ENCODE measurements around the gene GRIN2C.

The GRIN2C gene

DNA sequence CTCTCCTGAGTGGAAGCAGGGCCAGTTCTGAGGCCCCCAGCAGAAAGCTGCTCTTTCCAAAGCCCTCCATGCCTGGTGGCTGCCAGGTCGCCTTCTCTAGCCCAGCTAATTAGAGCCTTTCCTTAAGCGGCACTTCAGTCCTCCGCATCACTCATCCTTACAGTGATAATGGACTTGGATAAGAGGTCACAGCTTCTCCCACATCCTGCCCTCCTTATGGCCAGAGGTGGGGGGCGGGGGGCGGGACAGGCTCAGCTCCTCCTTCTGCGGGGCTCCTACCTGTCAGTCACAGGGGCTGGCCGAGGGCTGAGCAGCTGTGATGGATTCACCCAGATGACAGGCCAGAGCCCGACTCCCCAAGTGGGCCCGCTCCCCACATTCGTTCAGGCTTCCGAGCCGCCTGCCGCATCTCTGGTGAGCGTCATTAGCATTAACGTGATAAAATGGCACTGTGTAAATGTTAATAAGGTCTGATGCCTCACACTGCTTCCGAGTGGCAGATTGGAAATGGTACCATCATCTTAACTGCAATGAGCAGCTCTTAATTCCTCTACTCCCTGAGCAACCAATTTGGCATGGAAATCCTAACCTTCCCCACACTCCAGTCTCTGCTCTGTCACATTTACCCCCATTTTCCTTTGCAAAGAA, 41.3 kb downstream of the GRIN2C start:
- DNase-seq: no peak

- DNase-seq: no peak
Observed at GRCh38 chr17:74816905-74817620, 42.6 kb downstream of the GRIN2C start.

- DNase-seq: no peak
Observed at GRCh38 chr17:74815550-74816370, 43.9 kb downstream of the GRIN2C start.

GRCh38 chr17:74815067-74815466, 44.6 kb downstream of the GRIN2C start:
- DNase-seq: no peak

GRCh38 chr17:74814453-74814852, 45.2 kb downstream of the GRIN2C start:
- DNase-seq: no peak

GRCh38 chr17:74812109-74813009, 47.3 kb downstream of the GRIN2C start:
- no peak for DNase-seq

GRCh38 chr17:74810699-74811485, 48.8 kb downstream of the GRIN2C start:
- DNase-seq: no peak

DNA sequence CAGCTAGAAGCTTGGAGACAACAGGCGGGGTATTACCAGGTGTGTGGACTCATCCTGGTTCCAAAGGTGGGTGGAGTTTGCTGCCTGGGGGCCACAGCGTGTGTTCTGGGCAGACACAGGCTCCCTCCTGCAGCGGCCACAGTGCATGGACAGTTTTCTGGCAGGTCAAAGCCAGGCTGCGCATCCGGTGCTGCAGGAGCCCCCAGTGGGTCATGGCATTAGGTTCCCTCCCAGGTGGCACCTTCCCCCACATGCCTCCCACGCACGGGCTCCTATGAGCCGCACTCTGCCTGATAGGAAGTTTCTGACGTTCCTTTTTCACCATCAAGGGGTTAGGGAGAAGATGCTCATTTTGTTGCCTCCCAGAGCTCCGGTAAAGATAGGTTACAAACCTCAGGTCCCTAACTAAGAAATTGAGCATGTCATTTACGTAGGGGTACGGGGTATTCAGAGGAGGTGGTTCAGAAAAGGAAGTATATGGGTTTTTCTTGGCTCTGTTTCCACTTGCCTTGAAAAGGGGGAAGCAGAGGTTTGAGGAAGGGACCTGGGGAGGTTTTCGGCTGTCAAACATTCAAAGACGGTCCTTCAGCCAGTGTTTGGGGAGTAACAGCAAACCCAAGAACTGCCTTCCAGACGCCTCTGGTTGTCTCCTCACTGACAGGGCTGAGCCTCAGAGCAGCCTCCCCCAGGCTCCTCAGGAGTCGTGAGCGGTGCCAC, 50.8 kb downstream of the GRIN2C start:
- no peak for DNase-seq

DNA sequence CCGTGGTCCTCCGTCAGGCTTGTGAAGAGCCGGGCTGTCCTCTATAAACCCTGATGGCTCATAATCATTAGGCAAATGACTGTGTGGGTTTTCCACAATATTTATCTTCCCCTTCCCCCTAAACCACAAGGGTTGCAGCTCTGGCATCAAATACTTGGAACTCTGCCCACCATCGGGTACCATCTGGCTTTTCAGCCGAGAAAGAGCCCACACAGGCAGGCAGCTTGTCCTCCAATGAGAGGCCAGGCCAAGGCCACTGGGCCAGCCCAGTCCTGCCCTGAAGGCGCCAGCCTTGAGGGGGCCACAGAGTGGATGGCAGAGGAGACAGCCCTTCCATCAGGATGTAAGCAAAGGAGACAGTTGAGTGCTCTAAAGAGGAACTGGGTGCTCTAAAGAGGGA, 51.8 kb downstream of the GRIN2C start:
- no peak for DNase-seq

GRCh38 chr17:74807441-74807840, 52.2 kb downstream of the GRIN2C start:
- no peak for DNase-seq

- DNase-seq: no peak
Observed at GRCh38 chr17:74806334-74806733, 53.4 kb downstream of the GRIN2C start.

DNA sequence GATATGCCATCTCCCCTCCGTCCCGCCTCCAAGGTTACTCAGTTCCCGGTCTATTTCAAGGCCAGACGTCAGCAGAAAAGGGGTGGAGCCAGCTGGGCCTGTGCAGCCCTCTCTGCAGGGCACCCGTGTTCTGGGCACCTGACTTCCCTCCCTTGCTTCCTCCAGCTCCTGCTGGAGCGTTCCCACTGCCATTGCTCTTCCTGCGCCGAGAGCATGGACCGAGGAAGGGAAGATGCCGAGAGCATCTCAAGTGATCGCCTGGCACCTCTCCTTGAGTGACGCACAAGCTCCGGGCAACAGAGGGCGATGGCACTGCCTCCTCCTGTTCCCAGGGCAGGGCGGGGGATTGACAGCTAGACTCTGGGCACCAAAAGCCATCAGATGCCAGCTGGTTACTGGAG, 54.1 kb downstream of the GRIN2C start:
- DNase-seq: no peak

DNA sequence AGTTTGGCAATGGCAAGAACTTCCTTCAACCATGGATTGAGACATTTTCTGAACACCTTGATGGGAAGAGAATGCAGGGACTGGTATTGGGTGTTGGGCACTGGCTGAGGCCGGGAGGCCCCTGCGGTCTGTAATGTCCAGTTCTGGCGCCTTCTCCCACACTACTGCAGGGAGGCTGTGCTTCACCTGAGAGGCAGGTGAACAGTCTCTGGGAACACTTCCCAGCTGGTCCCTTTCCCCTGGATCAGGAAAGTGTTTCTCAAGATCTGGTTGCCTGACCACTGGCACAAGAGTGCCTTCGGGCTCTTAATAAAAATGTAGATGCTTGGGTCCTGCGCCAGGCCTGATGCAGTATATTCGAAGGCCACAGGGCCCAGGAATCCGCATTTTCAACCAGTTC, 55.0 kb downstream of the GRIN2C start:
- no peak for DNase-seq

DNA sequence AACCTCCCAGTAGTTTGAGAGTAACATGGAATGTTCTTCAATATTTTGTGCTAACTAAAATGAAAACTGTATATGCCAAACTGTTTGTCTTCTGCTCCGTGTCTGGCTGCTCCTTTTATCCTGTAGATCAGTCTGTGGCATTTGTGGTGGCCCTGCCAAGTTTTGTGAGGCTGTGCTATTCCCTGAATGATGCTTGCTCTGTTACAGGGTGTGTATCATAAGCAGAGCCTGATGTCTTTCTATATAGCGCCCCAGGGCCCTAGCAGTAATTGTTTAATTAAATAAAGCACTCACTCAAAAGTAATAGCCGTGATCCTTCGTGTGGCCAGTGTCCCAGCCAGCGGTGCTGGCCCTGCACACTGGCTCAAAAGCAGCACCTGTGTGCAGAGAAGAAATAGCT, 55.7 kb downstream of the GRIN2C start:
- DNase-seq: no peak

DNA sequence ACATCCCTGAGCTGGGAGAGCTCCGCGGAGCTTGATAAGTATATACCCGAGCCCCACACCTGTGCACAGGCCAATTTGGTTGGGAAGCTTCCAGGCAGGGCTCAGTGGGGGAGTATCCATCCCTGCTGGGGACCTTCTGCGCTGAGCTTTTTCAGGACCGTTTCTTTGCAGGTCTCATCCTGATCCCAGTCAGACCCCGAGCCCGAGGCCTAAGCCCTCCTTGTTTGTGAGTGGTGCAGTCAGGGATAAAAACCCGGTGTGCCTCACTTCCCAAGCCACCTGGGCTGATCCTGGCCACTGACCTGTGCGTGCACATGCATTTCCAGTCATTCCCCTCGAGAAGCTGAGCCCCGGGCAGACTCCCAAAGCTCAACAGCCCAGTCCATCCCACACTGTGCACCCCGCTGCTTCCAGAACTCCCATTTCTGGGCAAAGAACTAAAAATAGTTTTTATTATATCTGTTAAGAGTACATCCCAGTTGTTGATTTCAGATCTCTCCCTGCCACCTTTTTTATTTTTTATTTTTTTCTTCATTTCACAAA, 56.2 kb downstream of the GRIN2C start:
- no peak for DNase-seq

DNA sequence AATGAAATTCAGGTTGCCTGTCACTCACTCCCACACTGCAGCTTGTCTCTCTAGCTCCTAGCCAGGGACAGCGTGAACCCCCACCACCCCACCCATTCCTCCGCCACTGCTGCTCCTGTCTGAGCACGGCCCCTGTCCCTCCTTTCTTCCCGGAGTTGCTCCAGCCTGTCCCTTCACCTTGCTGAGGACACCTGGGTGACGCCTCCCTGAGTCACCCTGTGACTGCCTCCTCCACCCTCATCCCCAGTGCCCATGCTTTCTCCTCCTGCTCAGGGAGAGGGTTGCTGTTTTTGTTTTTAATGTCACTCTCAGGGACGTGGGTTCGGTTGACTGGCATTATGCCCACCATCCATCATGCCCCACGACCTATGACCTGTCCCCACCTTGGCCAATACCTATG, 57.8 kb downstream of the GRIN2C start:
- no peak for DNase-seq

- no peak for DNase-seq
Observed at GRCh38 chr17:74800531-74800930, 59.2 kb downstream of the GRIN2C start.

GRCh38 chr17:74799097-74799496, 60.6 kb downstream of the GRIN2C start:
- DNase-seq: no peak

DNA sequence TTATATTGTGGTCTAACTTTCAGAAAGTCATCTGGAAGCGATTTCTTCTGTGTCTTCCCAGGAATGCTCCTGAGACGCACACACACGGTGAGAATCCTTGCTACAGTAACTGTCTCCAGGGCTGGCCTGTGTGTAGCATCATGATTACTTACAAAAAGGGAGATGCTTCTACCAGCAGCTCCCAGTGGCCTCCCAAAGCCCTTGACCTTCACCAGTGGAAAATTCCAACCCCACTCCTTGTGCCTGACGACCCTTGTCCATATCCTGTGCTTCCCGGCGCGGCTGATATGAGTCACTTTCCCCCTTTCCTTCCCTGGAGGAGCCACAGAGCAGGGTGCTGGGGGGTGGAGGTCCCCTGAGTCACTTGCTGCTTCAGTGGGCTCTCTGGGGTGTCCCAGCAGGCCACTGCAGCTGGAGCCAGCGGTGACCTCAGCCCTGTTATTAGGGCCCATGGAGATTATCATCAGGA, 61.4 kb downstream of the GRIN2C start:
- DNase-seq: no peak

DNA sequence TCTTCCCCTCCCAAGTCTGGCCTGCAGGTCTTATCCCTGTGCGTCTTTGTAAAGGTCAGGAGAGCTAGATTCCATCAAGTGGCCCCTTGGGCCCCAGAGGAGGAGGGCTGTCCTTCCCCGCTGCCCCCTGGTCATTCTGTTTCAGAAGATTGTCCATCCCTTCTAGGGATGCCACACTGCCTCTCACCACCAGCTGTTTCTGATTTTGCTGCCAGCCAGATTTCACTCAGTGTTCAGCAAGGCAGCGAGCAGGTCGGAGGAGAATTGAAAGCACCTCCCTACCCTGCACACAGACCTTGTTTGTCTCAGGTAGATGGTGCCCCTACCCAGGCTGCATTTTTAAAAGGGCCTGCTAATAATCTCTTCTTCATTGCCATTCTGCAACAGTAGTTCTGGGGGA, 61.9 kb downstream of the GRIN2C start:
- DNase-seq: no peak

DNA sequence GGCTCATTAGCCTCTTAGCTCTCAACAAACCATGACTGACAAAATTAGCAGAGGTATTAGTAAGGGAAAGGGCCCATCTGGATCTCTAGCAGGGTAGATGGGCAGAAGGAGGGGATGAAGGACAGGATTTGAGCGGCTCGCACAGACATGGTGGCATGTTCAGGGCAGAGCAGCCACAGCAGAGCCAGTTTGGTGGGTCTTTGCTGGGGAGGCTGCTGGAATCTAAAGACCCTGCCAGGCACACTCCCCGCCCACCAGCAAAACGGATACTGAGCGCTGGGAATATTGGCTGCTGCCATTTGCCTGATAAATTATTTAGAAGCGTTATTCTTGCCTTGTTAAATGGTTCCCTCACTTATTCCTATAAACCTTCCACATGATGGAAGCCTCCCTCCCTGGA, 62.8 kb downstream of the GRIN2C start:
- no peak for DNase-seq

Measured in cortex of kidney (tissue), 1 donor.